PC-3 (cell line): ENCODE results near the gene NVL.
"Not testable (repeated sequence)": the region's sequence is repeated elsewhere in the genome, so short reads cannot be mapped to it uniquely, and the experiment has no call there.

Source experiments
- CTCF ChIP-seq: fragments of 300-600 bp; sonication (generic); conservative IDR thresholded peaks from 2 replicates; pipeline ENCODE4 v1.5.1; 2017; ENCODE audit warnings: antibody characterized with exemption, low read depth, mild to moderate bottlenecking, low read length
- EZH2 ChIP-seq: fragments of 300-600 bp; sonication (generic); IDR thresholded peaks from one replicate; pipeline ENCODE4 v1.6.1; 2017; ENCODE audit warnings: antibody characterized with exemption, mild to moderate bottlenecking, low read length; ENCODE audit not compliant: unreplicated experiment

- TF ChIP-seq CTCF, EZH2: not testable (repeated sequence)
Measured at GRCh38 chr1:224340453-224341384, 10.7 kb upstream of the NVL start.
